Tibial nerve (tissue), 3 donors: ENCODE data around the gene GPC6.

ENCODE experiments used
- CTCF ChIP-seq, 5 experiments: fragments of 200-600 bp in 3 of 5; fragments of 450-650 bp in 2 of 5; sonication (generic) in 3 of 5; IDR thresholded peaks; one replicate each; pipeline ENCODE4 v1.5.1; 2016 to 2019; ENCODE audit warnings: antibody characterized with exemption in 5 of 5, mild to moderate bottlenecking in 3 of 5, moderate library complexity in 2 of 5
- POLR2A ChIP-seq, 2 donors: fragments of 450-650 bp; IDR thresholded peaks; one replicate each; pipeline ENCODE4 v1.6.1; 2017; ENCODE audit warnings: antibody characterized with exemption in 2 of 2, mild to moderate bottlenecking in 2 of 2, moderate library complexity in 2 of 2

GRCh38 chr13:94053986-94054593 lies 827.5 kb downstream of the GPC6 start:
- TF ChIP-seq CTCF (IDR thresholded peaks at IDR 0.05) (no peak), POLR2A (IDR thresholded peaks at IDR 0.05) (no peak)
